ENCODE measurements around the gene POLDIP3.

DNA sequence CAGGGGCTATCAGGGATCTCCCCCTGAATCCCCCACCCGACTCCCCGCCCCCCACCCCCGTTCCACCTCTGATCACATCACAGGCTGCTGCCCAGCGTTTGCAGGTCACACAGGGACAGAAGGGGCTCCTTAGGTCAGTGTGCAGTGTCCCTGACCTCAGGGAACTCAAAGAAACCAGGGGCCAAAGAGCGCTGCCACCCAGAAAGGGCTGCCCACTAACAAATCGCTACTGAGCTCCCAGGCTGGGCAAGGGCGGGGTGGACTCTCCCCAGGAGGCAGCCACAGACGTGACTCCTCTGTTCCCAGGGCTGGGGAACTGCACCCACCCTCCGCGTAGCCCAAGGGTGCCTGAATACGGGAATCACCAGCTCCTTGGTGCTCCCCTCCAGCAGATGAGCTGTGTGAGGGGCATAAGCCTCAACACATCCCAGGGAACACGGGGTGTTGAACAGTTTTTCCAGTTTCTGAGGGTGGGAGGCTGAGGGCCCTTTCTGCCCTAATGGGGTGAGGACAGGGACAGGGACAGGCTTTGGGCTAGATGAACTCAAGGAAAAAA lies 9.9 kb upstream of the POLDIP3 start:
- TF ChIP-seq, protein P1, sequence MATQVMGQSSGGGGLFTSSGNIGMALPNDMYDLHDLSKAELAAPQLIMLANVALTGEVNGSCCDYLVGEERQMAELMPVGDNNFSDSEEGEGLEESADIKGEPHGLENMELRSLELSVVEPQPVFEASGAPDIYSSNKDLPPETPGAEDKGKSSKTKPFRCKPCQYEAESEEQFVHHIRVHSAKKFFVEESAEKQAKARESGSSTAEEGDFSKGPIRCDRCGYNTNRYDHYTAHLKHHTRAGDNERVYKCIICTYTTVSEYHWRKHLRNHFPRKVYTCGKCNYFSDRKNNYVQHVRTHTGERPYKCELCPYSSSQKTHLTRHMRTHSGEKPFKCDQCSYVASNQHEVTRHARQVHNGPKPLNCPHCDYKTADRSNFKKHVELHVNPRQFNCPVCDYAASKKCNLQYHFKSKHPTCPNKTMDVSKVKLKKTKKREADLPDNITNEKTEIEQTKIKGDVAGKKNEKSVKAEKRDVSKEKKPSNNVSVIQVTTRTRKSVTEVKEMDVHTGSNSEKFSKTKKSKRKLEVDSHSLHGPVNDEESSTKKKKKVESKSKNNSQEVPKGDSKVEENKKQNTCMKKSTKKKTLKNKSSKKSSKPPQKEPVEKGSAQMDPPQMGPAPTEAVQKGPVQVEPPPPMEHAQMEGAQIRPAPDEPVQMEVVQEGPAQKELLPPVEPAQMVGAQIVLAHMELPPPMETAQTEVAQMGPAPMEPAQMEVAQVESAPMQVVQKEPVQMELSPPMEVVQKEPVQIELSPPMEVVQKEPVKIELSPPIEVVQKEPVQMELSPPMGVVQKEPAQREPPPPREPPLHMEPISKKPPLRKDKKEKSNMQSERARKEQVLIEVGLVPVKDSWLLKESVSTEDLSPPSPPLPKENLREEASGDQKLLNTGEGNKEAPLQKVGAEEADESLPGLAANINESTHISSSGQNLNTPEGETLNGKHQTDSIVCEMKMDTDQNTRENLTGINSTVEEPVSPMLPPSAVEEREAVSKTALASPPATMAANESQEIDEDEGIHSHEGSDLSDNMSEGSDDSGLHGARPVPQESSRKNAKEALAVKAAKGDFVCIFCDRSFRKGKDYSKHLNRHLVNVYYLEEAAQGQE (IDR thresholded peaks at IDR 0.05; ENCODE audit: insufficient read depth in 1 of 2, low read depth in 2 of 2, low read length in 2 of 2) = no peak
- TF ChIP-seq POLR2AphosphoS5 (IDR thresholded peaks at IDR 0.05; ENCODE audit: low read depth, low read length) (no peak), TAF1 (IDR thresholded peaks at IDR 0.05; ENCODE audit: borderline replicate concordance, insufficient read depth, low read length) (no peak)

Measured in PFSK-1 (cell line).